NCI-H146 treated with DMSO at 0.1 percent for 48 hours (cell line): Measurements from ENCODE around the gene OVCH1.
"Not testable (repeated sequence)": the region's sequence is repeated elsewhere in the genome, so short reads cannot be mapped to it uniquely, and the experiment has no call there.

Source experiments
- DNase-seq: peaks from one replicate; lab custom pipeline; 2025; ENCODE audit not compliant: unreplicated experiment; lab: John Stamatoyannopoulos, UW

The OVCH1 gene

GRCh38 chr12:29499235-29499634, 1.7 kb upstream of the OVCH1 start:
- DNase-seq = no peak

GRCh38 chr12:29492891-29493290, 4.6 kb downstream of the OVCH1 start:
- no peak for DNase-seq

- no peak for DNase-seq
These were observed 10.5 kb downstream of the OVCH1 start for GRCh38 chr12:29486972-29487371.

GRCh38 chr12:29463198-29463597, 34.3 kb downstream of the OVCH1 start:
- DNase-seq = no peak

- DNase-seq = no peak
These were observed 37.4 kb downstream of the OVCH1 start for GRCh38 chr12:29460082-29460481.

- DNase-seq = no peak
These were observed 42.4 kb downstream of the OVCH1 start for GRCh38 chr12:29455087-29455486.

GRCh38 chr12:29451888-29452287, 45.6 kb downstream of the OVCH1 start:
- DNase-seq = no peak

GRCh38 chr12:29448157-29448556, 49.3 kb downstream of the OVCH1 start:
- DNase-seq = no peak

- no peak for DNase-seq
These were observed 50.1 kb downstream of the OVCH1 start for GRCh38 chr12:29447285-29447975.

GRCh38 chr12:29439506-29439905, 58.0 kb downstream of the OVCH1 start:
- DNase-seq = no peak

- no peak for DNase-seq
These were observed 58.6 kb downstream of the OVCH1 start for GRCh38 chr12:29438752-29439408.

GRCh38 chr12:29437575-29437974, 59.9 kb downstream of the OVCH1 start:
- DNase-seq = no peak

GRCh38 chr12:29436815-29437214, 60.7 kb downstream of the OVCH1 start:
- not testable (repeated sequence) for DNase-seq

GRCh38 chr12:29431513-29431912, 66.0 kb downstream of the OVCH1 start:
- no peak for DNase-seq

GRCh38 chr12:29430716-29431044, 66.8 kb downstream of the OVCH1 start:
- no peak for DNase-seq

GRCh38 chr12:29429999-29430715, 67.3 kb downstream of the OVCH1 start:
- DNase-seq = no peak

- no peak for DNase-seq
These were observed 68.9 kb downstream of the OVCH1 start for GRCh38 chr12:29428633-29429032.

GRCh38 chr12:29427964-29428363, 69.5 kb downstream of the OVCH1 start:
- no peak for DNase-seq

- no peak for DNase-seq
These were observed 71.0 kb downstream of the OVCH1 start for GRCh38 chr12:29426498-29426897.

- DNase-seq = no peak
These were observed 71.8 kb downstream of the OVCH1 start for GRCh38 chr12:29425722-29426121.

- DNase-seq = no peak
These were observed 80.7 kb downstream of the OVCH1 start for GRCh38 chr12:29416748-29417147.

- DNase-seq = no peak
These were observed 82.4 kb downstream of the OVCH1 start for GRCh38 chr12:29415111-29415510.
